ENCODE data around the gene CCDC86.

Gene CCDC86

DNA sequence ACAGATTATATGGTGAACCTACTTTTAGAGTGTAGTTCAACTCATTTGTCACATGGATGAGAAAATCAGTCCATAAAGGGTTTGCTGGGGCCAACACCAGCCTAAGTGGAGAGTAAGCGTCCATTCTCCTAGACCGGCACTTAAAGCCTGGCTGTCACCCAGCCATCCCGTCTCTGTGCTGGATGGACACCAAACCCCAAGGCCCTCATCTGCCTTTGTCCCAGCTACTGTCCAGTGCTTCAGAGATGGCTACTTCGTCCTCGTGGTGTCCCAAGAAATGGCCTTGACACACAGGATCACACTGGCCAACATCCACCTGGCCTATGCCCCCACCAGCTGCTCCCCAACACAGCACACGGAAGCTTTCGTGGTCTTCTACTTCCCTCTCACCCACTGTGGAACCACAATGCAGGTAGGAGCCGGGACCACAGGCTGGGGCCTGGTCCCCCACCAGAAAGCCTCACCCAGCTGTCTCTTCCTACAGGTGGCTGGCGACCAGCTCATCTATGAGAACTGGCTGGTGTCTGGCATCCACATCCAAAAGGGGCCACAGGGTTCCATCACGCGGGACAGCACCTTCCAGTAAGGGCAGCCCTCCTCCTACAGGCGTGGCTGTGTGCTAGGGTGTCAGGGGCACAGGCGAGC is 28.9 kb downstream of the CCDC86 start:
- no peak overlapping the region for H3K4me3 ChIP-seq (ENCODE audit: low read depth, low read length)
- TF ChIP-seq, protein P1, sequence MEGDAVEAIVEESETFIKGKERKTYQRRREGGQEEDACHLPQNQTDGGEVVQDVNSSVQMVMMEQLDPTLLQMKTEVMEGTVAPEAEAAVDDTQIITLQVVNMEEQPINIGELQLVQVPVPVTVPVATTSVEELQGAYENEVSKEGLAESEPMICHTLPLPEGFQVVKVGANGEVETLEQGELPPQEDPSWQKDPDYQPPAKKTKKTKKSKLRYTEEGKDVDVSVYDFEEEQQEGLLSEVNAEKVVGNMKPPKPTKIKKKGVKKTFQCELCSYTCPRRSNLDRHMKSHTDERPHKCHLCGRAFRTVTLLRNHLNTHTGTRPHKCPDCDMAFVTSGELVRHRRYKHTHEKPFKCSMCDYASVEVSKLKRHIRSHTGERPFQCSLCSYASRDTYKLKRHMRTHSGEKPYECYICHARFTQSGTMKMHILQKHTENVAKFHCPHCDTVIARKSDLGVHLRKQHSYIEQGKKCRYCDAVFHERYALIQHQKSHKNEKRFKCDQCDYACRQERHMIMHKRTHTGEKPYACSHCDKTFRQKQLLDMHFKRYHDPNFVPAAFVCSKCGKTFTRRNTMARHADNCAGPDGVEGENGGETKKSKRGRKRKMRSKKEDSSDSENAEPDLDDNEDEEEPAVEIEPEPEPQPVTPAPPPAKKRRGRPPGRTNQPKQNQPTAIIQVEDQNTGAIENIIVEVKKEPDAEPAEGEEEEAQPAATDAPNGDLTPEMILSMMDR (conservative IDR thresholded peaks at IDR 0.05; ENCODE audit: low read depth, low read length): no peak
- no peak for DNase-seq (ENCODE audit: low read depth)

DNA sequence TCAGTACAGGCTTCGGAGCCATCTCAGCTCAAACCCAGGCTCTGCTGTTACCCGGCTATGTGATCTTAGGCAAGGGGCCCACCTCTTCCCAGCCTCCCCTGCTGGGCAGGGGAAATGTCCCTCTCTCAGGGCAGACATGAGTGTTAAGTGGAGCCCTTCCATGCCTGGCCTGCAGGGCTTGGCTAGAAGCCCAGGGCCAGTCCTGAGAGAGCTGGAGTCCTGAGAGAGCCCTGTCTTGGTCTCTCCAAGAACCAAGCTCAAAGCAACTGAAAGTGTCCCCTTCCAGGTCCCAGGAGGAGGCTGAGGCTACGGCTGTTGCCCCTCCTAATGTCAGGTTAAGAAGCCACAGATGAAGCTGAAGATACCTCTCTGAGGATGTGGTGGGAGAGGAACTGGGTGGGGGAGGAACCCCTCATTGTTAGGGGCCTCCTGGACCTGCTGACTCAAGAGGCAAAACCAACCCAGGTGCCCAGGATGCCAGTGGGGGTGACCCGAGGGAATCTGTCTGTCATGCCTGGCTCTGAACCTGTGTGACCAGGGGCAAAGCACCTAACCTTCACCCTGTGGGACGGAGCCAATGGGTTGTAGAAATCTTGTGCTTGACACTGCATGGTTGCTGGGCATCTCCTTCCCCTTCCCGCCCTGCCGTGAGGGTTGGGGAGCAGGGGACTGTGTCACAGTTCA is 29.6 kb downstream of the CCDC86 start:
- TF ChIP-seq, protein P1 (conservative IDR thresholded peaks at IDR 0.05; ENCODE audit: low read depth, low read length): peak; percentile 54
- H3K4me3 ChIP-seq (ENCODE audit: low read depth, low read length): no peak overlapping the region
- DNase-seq (ENCODE audit: low read depth): peak; percentile 77

DNA sequence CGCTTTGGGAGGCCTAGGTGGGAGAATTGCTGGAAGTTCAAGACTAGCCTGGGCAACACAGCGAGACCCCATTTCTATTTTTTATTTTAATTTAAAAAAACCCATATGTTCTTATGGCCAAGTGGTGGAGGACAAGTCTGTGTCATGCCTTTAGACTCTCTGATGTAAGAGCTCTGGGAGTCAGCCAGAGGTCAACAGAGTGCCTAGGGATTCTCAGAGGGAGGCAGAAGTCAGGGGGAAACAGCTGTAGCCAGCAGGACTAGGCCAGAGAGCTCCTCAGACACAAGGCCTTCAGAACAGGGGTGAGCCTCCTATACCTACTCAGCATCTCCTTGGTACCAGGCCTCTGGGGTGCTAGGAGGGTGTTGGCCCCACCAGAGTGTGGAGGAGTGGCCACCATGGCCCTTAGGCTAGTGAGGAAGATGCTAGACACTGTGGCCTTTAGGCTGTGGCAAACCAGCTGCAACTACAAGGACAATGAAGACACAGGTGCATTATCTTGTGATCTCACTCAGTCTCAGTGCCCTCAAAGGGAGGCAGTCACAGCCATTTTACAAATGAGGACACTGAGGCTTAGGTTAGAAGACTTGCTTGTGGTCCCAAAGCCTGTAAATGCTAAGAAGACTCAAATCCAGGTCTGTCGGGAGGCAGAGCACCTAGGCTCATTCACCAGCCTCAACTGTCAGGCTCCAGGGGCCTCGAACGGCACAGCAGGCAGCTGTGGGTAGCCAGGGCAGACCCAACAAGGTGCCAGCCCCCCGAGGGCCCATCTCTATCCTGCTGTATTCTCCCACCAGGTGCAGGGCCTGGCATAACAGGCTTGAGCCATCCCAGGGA is 30.4 kb downstream of the CCDC86 start:
- no peak overlapping the region for H3K4me3 ChIP-seq (ENCODE audit: low read depth, low read length)
- peak; percentile 91 for DNase-seq (ENCODE audit: low read depth)
- TF ChIP-seq, protein P1 (conservative IDR thresholded peaks at IDR 0.05; ENCODE audit: low read depth, low read length): no peak

DNA sequence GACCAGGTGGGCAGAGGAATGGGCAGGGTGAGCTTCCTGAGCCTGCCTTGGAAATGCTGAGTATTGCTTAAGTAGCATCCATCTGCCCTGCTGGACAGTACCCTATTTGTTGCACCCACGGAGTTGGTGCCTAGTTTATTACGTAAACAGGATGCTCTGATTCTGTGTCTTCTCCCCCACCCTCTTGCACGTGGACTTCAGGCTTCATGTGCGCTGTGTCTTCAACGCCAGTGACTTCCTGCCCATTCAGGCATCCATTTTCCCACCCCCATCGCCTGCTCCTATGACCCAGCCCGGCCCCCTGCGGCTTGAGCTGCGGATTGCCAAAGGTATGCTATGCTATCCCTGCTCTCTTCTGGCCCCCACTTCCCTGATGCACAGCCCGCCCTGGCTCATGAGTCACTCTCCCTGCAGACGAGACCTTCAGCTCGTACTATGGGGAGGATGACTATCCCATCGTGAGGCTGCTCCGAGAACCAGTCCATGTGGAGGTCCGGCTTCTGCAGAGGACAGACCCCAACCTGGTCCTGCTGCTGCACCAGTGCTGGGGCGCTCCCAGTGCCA is 31.1 kb downstream of the CCDC86 start:
- DNase-seq (ENCODE audit: low read depth): peak; percentile 97
- H3K4me3 ChIP-seq (ENCODE audit: low read depth, low read length): no peak overlapping the region
- TF ChIP-seq, protein P1 (conservative IDR thresholded peaks at IDR 0.05; ENCODE audit: low read depth, low read length): no peak

DNA sequence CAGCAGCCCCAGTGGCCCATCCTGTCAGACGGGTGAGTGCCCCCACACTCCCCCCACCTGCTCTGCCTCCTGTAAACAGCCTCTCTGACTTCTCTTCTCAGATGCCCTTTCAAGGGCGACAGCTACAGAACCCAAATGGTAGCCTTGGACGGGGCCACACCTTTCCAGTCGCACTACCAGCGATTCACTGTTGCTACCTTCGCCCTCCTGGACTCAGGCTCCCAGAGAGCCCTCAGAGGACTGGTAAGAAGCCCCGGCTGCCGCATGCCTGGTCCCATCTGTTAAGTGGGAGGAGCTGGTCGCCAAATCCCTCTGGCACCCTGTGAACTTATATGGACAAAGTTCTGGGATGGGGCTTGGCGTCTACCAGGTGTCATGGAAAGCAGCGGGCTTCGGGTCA is 31.6 kb downstream of the CCDC86 start:
- TF ChIP-seq, protein P1 (conservative IDR thresholded peaks at IDR 0.05; ENCODE audit: low read depth, low read length): no peak
- no peak overlapping the region for H3K4me3 ChIP-seq (ENCODE audit: low read depth, low read length)
- no peak for DNase-seq (ENCODE audit: low read depth)

DNA sequence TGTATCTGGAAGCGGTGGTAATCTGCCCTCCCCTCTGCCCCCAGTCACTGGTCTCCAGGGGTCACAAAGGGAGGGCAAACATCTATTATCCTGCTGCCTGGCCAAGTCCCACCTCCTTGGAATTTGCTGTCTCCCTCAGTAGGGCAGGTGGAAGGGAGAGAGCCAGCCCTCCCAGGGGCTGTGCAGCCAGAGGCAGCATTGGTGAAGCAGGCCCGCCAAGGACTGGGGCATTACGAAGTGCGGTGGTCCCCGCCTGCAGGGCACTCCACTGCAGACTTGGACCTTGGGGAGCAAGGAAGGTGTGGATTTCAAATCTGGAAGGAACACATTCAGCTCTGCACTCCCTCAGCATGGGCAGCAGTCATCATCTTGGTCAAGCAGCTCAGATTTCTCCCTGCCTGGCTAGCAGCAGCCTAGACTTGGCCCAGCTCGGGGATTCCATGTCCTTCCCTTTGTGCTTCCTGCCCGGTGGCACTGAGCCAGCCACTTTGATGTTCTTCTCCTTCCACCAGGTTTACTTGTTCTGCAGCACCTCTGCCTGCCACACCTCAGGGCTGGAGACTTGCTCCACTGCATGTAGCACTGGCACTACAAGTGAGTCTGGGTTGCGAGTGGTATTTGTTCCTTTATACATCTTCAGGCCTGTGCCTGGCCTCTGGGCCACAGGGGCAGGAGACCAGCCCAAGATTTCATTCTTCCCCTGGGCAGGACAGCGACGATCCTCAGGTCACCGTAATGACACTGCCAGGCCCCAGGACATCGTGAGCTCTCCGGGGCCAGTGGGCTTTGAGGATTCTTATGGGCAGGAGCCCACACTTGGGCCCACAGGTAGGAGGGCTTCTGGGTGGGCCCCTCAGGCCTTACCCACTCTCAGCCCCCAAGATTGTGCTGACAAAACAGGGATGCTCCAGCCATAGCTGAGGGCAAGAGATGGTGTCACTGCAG is 32.8 kb downstream of the CCDC86 start:
- TF ChIP-seq, protein P1 (conservative IDR thresholded peaks at IDR 0.05; ENCODE audit: low read depth, low read length): no peak
- H3K4me3 ChIP-seq (ENCODE audit: low read depth, low read length): no peak overlapping the region
- DNase-seq (ENCODE audit: low read depth): no peak

Measured in choroid plexus epithelial cell (primary cell).